ENCODE results near the gene TMEM132E.

DNA sequence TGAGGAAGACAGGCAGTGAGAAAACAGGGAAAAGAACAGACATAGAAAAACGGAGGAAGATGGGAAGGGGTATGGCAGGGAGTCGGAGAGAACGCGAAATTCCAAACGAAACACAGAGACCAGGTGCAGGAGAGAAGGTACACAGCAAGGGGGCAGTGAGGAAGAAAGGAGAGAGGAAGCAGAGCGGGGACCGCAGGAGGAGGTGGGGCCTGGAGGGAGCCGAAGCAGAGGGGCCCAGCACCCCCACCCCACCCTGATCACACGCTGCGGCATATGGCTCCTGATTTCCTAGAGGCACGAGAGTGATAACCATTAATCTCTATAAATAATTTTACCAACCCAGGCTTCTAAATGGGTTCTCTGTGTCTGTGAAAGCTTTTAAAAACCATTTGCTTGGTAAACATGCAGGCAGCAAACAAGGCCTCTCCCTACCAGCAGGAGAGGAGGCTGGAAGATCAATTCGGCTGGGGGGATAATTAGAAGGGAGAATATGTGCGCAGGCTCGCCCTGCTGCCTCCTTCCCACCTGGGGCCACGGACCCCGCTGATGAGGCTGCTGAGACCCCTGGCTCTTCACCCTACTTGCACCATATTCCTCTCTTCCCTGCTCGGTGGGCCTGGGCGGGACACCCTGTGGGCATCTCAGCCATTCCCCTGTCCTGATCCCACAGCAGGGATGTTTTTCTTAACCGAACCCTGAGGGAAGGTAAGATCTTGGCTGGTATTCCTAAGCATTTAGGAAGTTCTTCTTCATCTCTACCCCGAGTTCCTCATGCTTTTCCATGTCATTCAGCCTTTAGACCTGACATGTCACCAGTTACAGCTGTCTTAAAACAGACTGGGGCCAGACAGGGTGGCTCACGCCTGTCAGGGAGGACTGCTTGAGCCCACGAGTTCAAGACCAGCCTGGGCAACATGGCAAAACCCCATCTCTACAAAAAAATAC is 86.7 kb downstream of the TMEM132E start:
- TF ChIP-seq GATA2 (IDR thresholded peaks at IDR 0.05; ENCODE audit: low read depth, low read length): no peak; the same call in 1 of the 2 replicates
- TF ChIP-seq GATA3 (IDR thresholded peaks at IDR 0.05; ENCODE audit: low read depth, low read length): no peak

Data from SH-SY5Y (cell line).